A673 (cell line): ENCODE results near the gene NPR2.

ENCODE experiments used
- CTCF ChIP-seq: fragments of 300-800, 200-600 bp; sonication (generic); conservative IDR thresholded peaks from 2 replicates; pipeline ENCODE4 v1.5.1; 2017; ENCODE audit warnings: low read depth, mild to moderate bottlenecking, antibody characterized with exemption, low read length, moderate library complexity, mixed read lengths
- EZH2 ChIP-seq: fragments of 200-600 bp; sonication (generic); IDR thresholded peaks from 2 replicates; pipeline ENCODE4 v1.6.1; 2017; ENCODE audit warnings: borderline replicate concordance, low read depth, mild to moderate bottlenecking, mixed read lengths, antibody characterized with exemption, low read length; ENCODE audit not compliant: poor library complexity, severe bottlenecking

GRCh38 chr9:35758475-35759050, 32.8 kb upstream of the NPR2 start:
- no peak for TF ChIP-seq CTCF
- no peak for TF ChIP-seq EZH2
